D721Med (cell line): ENCODE measurements around the gene APOL5.

ENCODE experiments used
- DNase-seq: peaks from one replicate; pipeline ENCODE4 v3.0.0; 2011; ENCODE audit warnings: low spot score; ENCODE audit not compliant: insufficient read length
- FAIRE-seq: peaks from 2 replicates; lab custom pipeline; 2011; peaks lifted over from hg19 to GRCh38; lab: Jason Lieb, UNC
- CTCF ChIP-seq: IDR thresholded peaks from 2 replicates; pipeline ENCODE4 v1.5.1; 2012; ENCODE audit warnings: mild to moderate bottlenecking, control low read depth; ENCODE audit not compliant: insufficient read depth; ENCODE audit errors: missing control alignments

The APOL5 gene

GRCh38 chr22:35726933-35727332 lies 9.3 kb downstream of the APOL5 start:
- FAIRE-seq (no peak), DNase-seq (no peak)
- no peak for TF ChIP-seq CTCF

GRCh38 chr22:35727436-35727835 lies 9.8 kb downstream of the APOL5 start:
- FAIRE-seq: no peak

GRCh38 chr22:35728639-35729308 lies 11.1 kb downstream of the APOL5 start:
- no peak for DNase-seq
- FAIRE-seq: no peak
- TF ChIP-seq CTCF: no peak

More at GRCh38 chr22:35727436-35727835, 9.8 kb downstream of the APOL5 start:
- TF ChIP-seq CTCF: no peak
- DNase-seq: no peak

- DNase-seq (no peak), FAIRE-seq (no peak)
- TF ChIP-seq CTCF: no peak
Observed at GRCh38 chr22:35729309-35729698, 11.6 kb downstream of the APOL5 start.

GRCh38 chr22:35731321-35731720 lies 13.6 kb downstream of the APOL5 start:
- no peak for TF ChIP-seq CTCF
- DNase-seq: no peak
- FAIRE-seq: no peak

- TF ChIP-seq CTCF: no peak
- FAIRE-seq: no peak
Observed at GRCh38 chr22:35732116-35732515, 14.4 kb downstream of the APOL5 start.

GRCh38 chr22:35733036-35733435 lies 15.4 kb downstream of the APOL5 start:
- FAIRE-seq (no peak), DNase-seq (no peak)
- no peak for TF ChIP-seq CTCF

More at GRCh38 chr22:35732116-35732515, 14.4 kb downstream of the APOL5 start:
- no peak for DNase-seq
